ENCODE measurements around the gene ESR2.

ESR2 gene

GRCh38 chr14:64193821-64194220, 100.3 kb downstream of the ESR2 start:
- no peak for TF ChIP-seq CTCF (IDR thresholded peaks at IDR 0.05; ENCODE audit: low read depth, low read length)
- Histone ChIP-seq H3K9me3 (no peaks in the 10 kb centered on the region; the same call in 1 of the 2 replicates), H3K4me3 (ENCODE audit: low read depth, low read length) (no peak overlapping the region), H3K27me3 (no peaks in the 10 kb centered on the region), H3K4me1 (no peaks in the 10 kb centered on the region), H3K36me3 (no peaks in the 10 kb centered on the region; the same call in 1 of the 2 replicates)
- DNase-seq: no peak

- H3K27me3 ChIP-seq: no peaks in the 10 kb centered on the region
- DNase-seq: no peak
- no peaks in the 10 kb centered on the region; the same call in 1 of the 2 replicates for H3K9me3 ChIP-seq
- no peak for TF ChIP-seq CTCF (IDR thresholded peaks at IDR 0.05; ENCODE audit: low read depth, low read length)
- no peaks in the 10 kb centered on the region for H3K4me1 ChIP-seq
- H3K4me3 ChIP-seq (ENCODE audit: low read depth, low read length): no peak overlapping the region
- H3K36me3 ChIP-seq: peaks cover 3% of the 10 kb centered on the region; the same call in 1 of the 2 replicates
These were observed 102.4 kb downstream of the ESR2 start for GRCh38 chr14:64191756-64192155.

GRCh38 chr14:64190974-64191502, 103.1 kb downstream of the ESR2 start:
- peaks cover 3% of the 10 kb centered on the region; the same call in 1 of the 2 replicates for H3K36me3 ChIP-seq
- H3K4me1 ChIP-seq: no peaks in the 10 kb centered on the region
- TF ChIP-seq CTCF (IDR thresholded peaks at IDR 0.05; ENCODE audit: low read depth, low read length): no peak
- no peaks in the 10 kb centered on the region; the same call in 1 of the 2 replicates for H3K9me3 ChIP-seq
- H3K4me3 ChIP-seq (ENCODE audit: low read depth, low read length): no peak overlapping the region
- DNase-seq: no peak
- no peaks in the 10 kb centered on the region for H3K27me3 ChIP-seq

GRCh38 chr14:64187331-64187730, 106.8 kb downstream of the ESR2 start:
- peaks cover 3% of the 10 kb centered on the region; the same call in 1 of the 2 replicates for H3K36me3 ChIP-seq
- no peaks in the 10 kb centered on the region; the same call in 1 of the 2 replicates for H3K9me3 ChIP-seq
- DNase-seq: no peak
- no peak overlapping the region for H3K4me3 ChIP-seq (ENCODE audit: low read depth, low read length)
- no peaks in the 10 kb centered on the region for H3K27me3 ChIP-seq
- H3K4me1 ChIP-seq: no peaks in the 10 kb centered on the region
- TF ChIP-seq CTCF (IDR thresholded peaks at IDR 0.05; ENCODE audit: low read depth, low read length): no peak

- no peak for DNase-seq
- Histone ChIP-seq H3K27me3 (no peaks in the 10 kb centered on the region), H3K4me1 (no peaks in the 10 kb centered on the region), H3K9me3 (no peaks in the 10 kb centered on the region), H3K36me3 (peaks cover 3% of the 10 kb centered on the region; the same call in 1 of the 2 replicates), H3K4me3 (ENCODE audit: low read depth, low read length) (no peak overlapping the region)
- no peak for TF ChIP-seq CTCF (IDR thresholded peaks at IDR 0.05; ENCODE audit: low read depth, low read length)
These were observed 107.7 kb downstream of the ESR2 start for GRCh38 chr14:64186231-64187129.

- no peak overlapping the region for H3K4me3 ChIP-seq (ENCODE audit: low read depth, low read length)
- no peak for TF ChIP-seq CTCF (IDR thresholded peaks at IDR 0.05; ENCODE audit: low read depth, low read length)
- peaks cover 3% of the 10 kb centered on the region; the same call in 1 of the 2 replicates for H3K36me3 ChIP-seq
These were observed 109.0 kb downstream of the ESR2 start for GRCh38 chr14:64185184-64185583.

More at GRCh38 chr14:64185184-64185583, 109.0 kb downstream of the ESR2 start:
- H3K27me3 ChIP-seq: no peaks in the 10 kb centered on the region
- no peaks in the 10 kb centered on the region for H3K9me3 ChIP-seq
- no peak for DNase-seq
- no peaks in the 10 kb centered on the region for H3K4me1 ChIP-seq

Data from BE2C (cell line).